ENCODE data around the gene KMT2C. TPM values are rescaled to one million over a fixed set of nuclear protein-coding genes. Genes with fewer than 3 reads are reported as not detected.
"Not testable (repeated sequence)": the region's sequence is repeated elsewhere in the genome, so short reads cannot be mapped to it uniquely, and the experiment has no call there.

KMT2C gene
- total and polyA plus RNA-seq, 4 donors: 28.3 to 74.3 (median 51.9) TPM

GRCh38 chr7:152469576-152469975, 33.8 kb upstream of the KMT2C start:
- H3K36me3 ChIP-seq (ENCODE audit: control insufficient read depth, insufficient read depth, low read length); H3K27ac ChIP-seq (ENCODE audit: low read depth, low read length); H3K9me3 ChIP-seq (ENCODE audit: control insufficient read depth, insufficient read depth, low read length); H3K4me1 ChIP-seq (ENCODE audit: control insufficient read depth, insufficient read depth, low read length); DNase-seq (ENCODE audit: low read depth in 4 of 6, low spot score in 6 of 6); H3K27me3 ChIP-seq (ENCODE audit: control insufficient read depth, insufficient read depth, low read length); H3K4me3 ChIP-seq (ENCODE audit: low read depth, low read length): not testable (repeated sequence)
- 69% methylated on average over 3 of the region's 7 CpGs for WGBS (ENCODE audit: insufficient coverage)

GRCh38 chr7:152467225-152467624, 31.4 kb upstream of the KMT2C start:
- Histone ChIP-seq H3K4me3 (ENCODE audit: low read depth, low read length) (no peak overlapping the region), H3K27me3 (ENCODE audit: control insufficient read depth, insufficient read depth, low read length) (no peaks in the 10 kb centered on the region), H3K36me3 (ENCODE audit: control insufficient read depth, insufficient read depth, low read length) (no peaks in the 10 kb centered on the region), H3K4me1 (ENCODE audit: control insufficient read depth, insufficient read depth, low read length) (peaks cover 3% of the 10 kb centered on the region), H3K9me3 (ENCODE audit: control insufficient read depth, insufficient read depth, low read length) (peaks cover 5% of the 10 kb centered on the region), H3K27ac (ENCODE audit: low read depth, low read length) (no peak overlapping the region)
- 98% methylated on average over 6 of the region's 9 CpGs for WGBS (ENCODE audit: insufficient coverage)
- DNase-seq (ENCODE audit: low read depth in 4 of 6, low spot score in 6 of 6): no peak

- Histone ChIP-seq H3K4me3 (ENCODE audit: low read depth, low read length) (peak overlapping the region; percentile 85), H3K27me3 (ENCODE audit: control insufficient read depth, insufficient read depth, low read length) (no peaks in the 10 kb centered on the region), H3K9me3 (ENCODE audit: control insufficient read depth, insufficient read depth, low read length) (no peaks in the 10 kb centered on the region), H3K4me1 (ENCODE audit: control insufficient read depth, insufficient read depth, low read length) (peaks cover 4% of the 10 kb centered on the region), H3K36me3 (ENCODE audit: control insufficient read depth, insufficient read depth, low read length) (no peaks in the 10 kb centered on the region), H3K27ac (ENCODE audit: low read depth, low read length) (peak overlapping the region; percentile 95)
- WGBS (ENCODE audit: insufficient coverage): no CpG with 5 or more reads among the region's 4 CpGs
- no peak for DNase-seq (ENCODE audit: low read depth in 4 of 6, low spot score in 6 of 6)
Measured at GRCh38 chr7:152465119-152465387, 29.2 kb upstream of the KMT2C start.

- WGBS (ENCODE audit: insufficient coverage): under 1% methylated on average over 86 of the region's 91 CpGs
- H3K4me3 ChIP-seq (ENCODE audit: low read depth, low read length): peak overlapping the region; percentile 85
- DNase-seq (ENCODE audit: low read depth in 4 of 6, low spot score in 6 of 6): peak in 5 of 6 donors; percentile 59 to 93 (median 71)
- H3K36me3 ChIP-seq (ENCODE audit: control insufficient read depth, insufficient read depth, low read length): no peaks in the 10 kb centered on the region
- H3K4me1 ChIP-seq (ENCODE audit: control insufficient read depth, insufficient read depth, low read length): peaks cover 8% of the 10 kb centered on the region
- H3K27ac ChIP-seq (ENCODE audit: low read depth, low read length): peak overlapping the region; percentile 95
- H3K27me3 ChIP-seq (ENCODE audit: control insufficient read depth, insufficient read depth, low read length): no peaks in the 10 kb centered on the region
- no peaks in the 10 kb centered on the region for H3K9me3 ChIP-seq (ENCODE audit: control insufficient read depth, insufficient read depth, low read length)
Measured at GRCh38 chr7:152464312-152465118, 28.7 kb upstream of the KMT2C start.

GRCh38 chr7:152463709-152464311, 28.0 kb upstream of the KMT2C start:
- H3K27me3 ChIP-seq (ENCODE audit: control insufficient read depth, insufficient read depth, low read length): no peaks in the 10 kb centered on the region
- DNase-seq (ENCODE audit: low read depth in 4 of 6, low spot score in 6 of 6): peak; percentile 94 to 100 (median 100)
- under 1% methylated on average over 66 of the region's 71 CpGs for WGBS (ENCODE audit: insufficient coverage)
- peak overlapping the region; percentile 85 for H3K4me3 ChIP-seq (ENCODE audit: low read depth, low read length)
- H3K27ac ChIP-seq (ENCODE audit: low read depth, low read length): peak overlapping the region; percentile 98
- peaks cover 8% of the 10 kb centered on the region for H3K4me1 ChIP-seq (ENCODE audit: control insufficient read depth, insufficient read depth, low read length)
- no peaks in the 10 kb centered on the region for H3K9me3 ChIP-seq (ENCODE audit: control insufficient read depth, insufficient read depth, low read length)
- no peaks in the 10 kb centered on the region for H3K36me3 ChIP-seq (ENCODE audit: control insufficient read depth, insufficient read depth, low read length)

- H3K4me3 ChIP-seq (ENCODE audit: low read depth, low read length): peak overlapping the region; percentile 81
- no peaks in the 10 kb centered on the region for H3K27me3 ChIP-seq (ENCODE audit: control insufficient read depth, insufficient read depth, low read length)
- no peaks in the 10 kb centered on the region for H3K9me3 ChIP-seq (ENCODE audit: control insufficient read depth, insufficient read depth, low read length)
- WGBS (ENCODE audit: insufficient coverage): 1% methylated on average over 23 of the region's 29 CpGs
- peaks cover 8% of the 10 kb centered on the region for H3K4me1 ChIP-seq (ENCODE audit: control insufficient read depth, insufficient read depth, low read length)
- peak overlapping the region; percentile 98 for H3K27ac ChIP-seq (ENCODE audit: low read depth, low read length)
- no peaks in the 10 kb centered on the region for H3K36me3 ChIP-seq (ENCODE audit: control insufficient read depth, insufficient read depth, low read length)
- peak in 5 of 6 donors; percentile 45 to 89 (median 63) for DNase-seq (ENCODE audit: low read depth in 4 of 6, low spot score in 6 of 6)
Measured at GRCh38 chr7:152462995-152463708, 27.3 kb upstream of the KMT2C start.

GRCh38 chr7:152459724-152460251, 24.0 kb upstream of the KMT2C start:
- 58% methylated on average over 3 of the region's 5 CpGs for WGBS (ENCODE audit: insufficient coverage)
- peaks cover 4% of the 10 kb centered on the region for H3K4me1 ChIP-seq (ENCODE audit: control insufficient read depth, insufficient read depth, low read length)
- no peak overlapping the region for H3K4me3 ChIP-seq (ENCODE audit: low read depth, low read length)
- DNase-seq (ENCODE audit: low read depth in 4 of 6, low spot score in 6 of 6): peak in 2 of 6 donors; percentile 52 to 53
- no peaks in the 10 kb centered on the region for H3K27me3 ChIP-seq (ENCODE audit: control insufficient read depth, insufficient read depth, low read length)
- H3K27ac ChIP-seq (ENCODE audit: low read depth, low read length): no peak overlapping the region
- no peaks in the 10 kb centered on the region for H3K36me3 ChIP-seq (ENCODE audit: control insufficient read depth, insufficient read depth, low read length)
- H3K9me3 ChIP-seq (ENCODE audit: control insufficient read depth, insufficient read depth, low read length): no peaks in the 10 kb centered on the region

- no peak for DNase-seq (ENCODE audit: low read depth in 4 of 6, low spot score in 6 of 6)
- H3K9me3 ChIP-seq (ENCODE audit: control insufficient read depth, insufficient read depth, low read length): no peaks in the 10 kb centered on the region
- no CpG with 5 or more reads among the region's 5 CpGs for WGBS (ENCODE audit: insufficient coverage)
- H3K4me1 ChIP-seq (ENCODE audit: control insufficient read depth, insufficient read depth, low read length): no peaks in the 10 kb centered on the region
- no peak overlapping the region for H3K4me3 ChIP-seq (ENCODE audit: low read depth, low read length)
- no peaks in the 10 kb centered on the region for H3K27me3 ChIP-seq (ENCODE audit: control insufficient read depth, insufficient read depth, low read length)
- no peaks in the 10 kb centered on the region for H3K36me3 ChIP-seq (ENCODE audit: control insufficient read depth, insufficient read depth, low read length)
- H3K27ac ChIP-seq (ENCODE audit: low read depth, low read length): no peak overlapping the region
Measured at GRCh38 chr7:152451356-152451755, 15.6 kb upstream of the KMT2C start.

- H3K27me3 ChIP-seq (ENCODE audit: control insufficient read depth, insufficient read depth, low read length); H3K4me3 ChIP-seq (ENCODE audit: low read depth, low read length); H3K4me1 ChIP-seq (ENCODE audit: control insufficient read depth, insufficient read depth, low read length); H3K36me3 ChIP-seq (ENCODE audit: control insufficient read depth, insufficient read depth, low read length); H3K27ac ChIP-seq (ENCODE audit: low read depth, low read length); DNase-seq (ENCODE audit: low read depth in 4 of 6, low spot score in 6 of 6); H3K9me3 ChIP-seq (ENCODE audit: control insufficient read depth, insufficient read depth, low read length): not testable (repeated sequence)
- 91% methylated on average over 15 of the region's 19 CpGs for WGBS (ENCODE audit: insufficient coverage)
Measured at GRCh38 chr7:152445386-152446008, 9.7 kb upstream of the KMT2C start.
